ENCODE results near the gene SYNDIG1.
"Not testable (repeated sequence)": the region's sequence is repeated elsewhere in the genome, so short reads cannot be mapped to it uniquely, and the experiment has no call there.

Gene SYNDIG1

GRCh38 chr20:24617757-24618450 lies 148.5 kb downstream of the SYNDIG1 start:
- no peak overlapping the region for H3K4me3 ChIP-seq (ENCODE audit: low read depth, low read length)
- no peak for TF ChIP-seq CTCF (IDR thresholded peaks at IDR 0.05; ENCODE audit: control insufficient read depth, extremely low read depth, insufficient read depth)
- no peak for DNase-seq (ENCODE audit: low read depth)

- no peak overlapping the region for H3K4me3 ChIP-seq (ENCODE audit: low read depth, low read length)
- no peak for DNase-seq (ENCODE audit: low read depth)
- TF ChIP-seq CTCF (IDR thresholded peaks at IDR 0.05; ENCODE audit: control insufficient read depth, extremely low read depth, insufficient read depth), result no peak
Measured at GRCh38 chr20:24618739-24619138, 149.3 kb downstream of the SYNDIG1 start.

GRCh38 chr20:24619212-24619611 lies 149.8 kb downstream of the SYNDIG1 start:
- TF ChIP-seq CTCF (IDR thresholded peaks at IDR 0.05; ENCODE audit: control insufficient read depth, extremely low read depth, insufficient read depth), result no peak
- no peak overlapping the region for H3K4me3 ChIP-seq (ENCODE audit: low read depth, low read length)
- no peak for DNase-seq (ENCODE audit: low read depth)

- H3K4me3 ChIP-seq (ENCODE audit: low read depth, low read length), result no peak overlapping the region
- no peak for TF ChIP-seq CTCF (IDR thresholded peaks at IDR 0.05; ENCODE audit: control insufficient read depth, extremely low read depth, insufficient read depth)
- DNase-seq (ENCODE audit: low read depth), result peak; percentile 94
Measured at GRCh38 chr20:24620937-24621519, 151.6 kb downstream of the SYNDIG1 start.

- H3K4me3 ChIP-seq (ENCODE audit: low read depth, low read length), result no peak overlapping the region
- no peak for DNase-seq (ENCODE audit: low read depth)
Measured at GRCh38 chr20:24622856-24623255, 153.4 kb downstream of the SYNDIG1 start.

GRCh38 chr20:24626141-24626540 lies 156.7 kb downstream of the SYNDIG1 start:
- not testable (repeated sequence) for H3K4me3 ChIP-seq (ENCODE audit: low read depth, low read length); DNase-seq (ENCODE audit: low read depth)

More at GRCh38 chr20:24622856-24623255, 153.4 kb downstream of the SYNDIG1 start:
- no peak for TF ChIP-seq CTCF (IDR thresholded peaks at IDR 0.05; ENCODE audit: control insufficient read depth, extremely low read depth, insufficient read depth)

- no peak overlapping the region for H3K4me3 ChIP-seq (ENCODE audit: low read depth, low read length)
- TF ChIP-seq CTCF (IDR thresholded peaks at IDR 0.05; ENCODE audit: control insufficient read depth, extremely low read depth, insufficient read depth), result no peak
- DNase-seq (ENCODE audit: low read depth), result no peak
Measured at GRCh38 chr20:24627291-24627690, 157.9 kb downstream of the SYNDIG1 start.
